ENCODE data around the gene GPC3. TPM values are rescaled to one million over a fixed set of nuclear protein-coding genes. Genes with fewer than 3 reads are reported as not detected.

GPC3 gene
- total RNA-seq, 2 donors from 2014 or later: 1.9 to 2.0 TPM

- no peak for TF ChIP-seq CTCF (IDR thresholded peaks at IDR 0.05)
- H3K36me3 ChIP-seq: no peaks in the 10 kb centered on the region
- no peak overlapping the region for H3K27ac ChIP-seq
- intact Hi-C loops (cut with DNase I): loop anchor here (10.0 kb wide), 1 partner anchor 129 kb away; no protein-coding TSS in a partner anchor
- DNase-seq: no peak
- H3K4me3 ChIP-seq: no peak overlapping the region
- no peaks in the 10 kb centered on the region for H3K9me3 ChIP-seq
- no peaks in the 10 kb centered on the region for H3K27me3 ChIP-seq
- no peaks in the 10 kb centered on the region for H3K4me1 ChIP-seq
- no peak overlapping the region for H3K9ac ChIP-seq (ENCODE audit: low read depth in 2 of 2, low read length in 2 of 2)
These were observed 189.1 kb downstream of the GPC3 start for GRCh38 chrX:133796282-133796681.

- H3K27ac ChIP-seq: no peak overlapping the region
- TF ChIP-seq CTCF (IDR thresholded peaks at IDR 0.05): no peak
- H3K27me3 ChIP-seq: no peaks in the 10 kb centered on the region
- no peak overlapping the region for H3K4me3 ChIP-seq
- H3K36me3 ChIP-seq: no peaks in the 10 kb centered on the region
- no peaks in the 10 kb centered on the region for H3K4me1 ChIP-seq
- intact Hi-C loops (cut with DNase I): loop anchor here (5.0 to 10.0 kb wide), 2 partner anchors 43 to 131 kb away; no protein-coding TSS in a partner anchor
- H3K9ac ChIP-seq (ENCODE audit: low read depth in 2 of 2, low read length in 2 of 2): no peak overlapping the region
- DNase-seq: no peak
- H3K9me3 ChIP-seq: no peaks in the 10 kb centered on the region
These were observed 191.3 kb downstream of the GPC3 start for GRCh38 chrX:133794126-133794525.

GRCh38 chrX:133793626-133794025 lies 191.8 kb downstream of the GPC3 start:
- H3K36me3 ChIP-seq: no peaks in the 10 kb centered on the region
- H3K4me1 ChIP-seq: no peaks in the 10 kb centered on the region
- no peaks in the 10 kb centered on the region for H3K27me3 ChIP-seq
- H3K9me3 ChIP-seq: no peaks in the 10 kb centered on the region
- DNase-seq: no peak
- no peak overlapping the region for H3K9ac ChIP-seq (ENCODE audit: low read depth in 2 of 2, low read length in 2 of 2)
- no peak for TF ChIP-seq CTCF (IDR thresholded peaks at IDR 0.05)
- no peak overlapping the region for H3K4me3 ChIP-seq
- no peak overlapping the region for H3K27ac ChIP-seq
- intact Hi-C loops (cut with DNase I): loop anchor here (5.0 to 10.0 kb wide), 2 partner anchors 44 to 131 kb away; no protein-coding TSS in a partner anchor

GRCh38 chrX:133792198-133792953 lies 193.0 kb downstream of the GPC3 start:
- Histone ChIP-seq H3K27me3 (no peaks in the 10 kb centered on the region), H3K4me1 (no peaks in the 10 kb centered on the region), H3K9me3 (no peaks in the 10 kb centered on the region), H3K4me3 (no peak overlapping the region), H3K9ac (ENCODE audit: low read depth in 2 of 2, low read length in 2 of 2) (no peak overlapping the region), H3K27ac (no peak overlapping the region), H3K36me3 (no peaks in the 10 kb centered on the region)
- peak; percentile 94 for TF ChIP-seq CTCF (IDR thresholded peaks at IDR 0.05)
- intact Hi-C loops (cut with DNase I): loop anchor here (5.0 to 10.0 kb wide), 2 partner anchors 45 to 132 kb away; no protein-coding TSS in a partner anchor
- DNase-seq: peak; percentile 73

- H3K4me3 ChIP-seq: no peak overlapping the region
- H3K4me1 ChIP-seq: no peaks in the 10 kb centered on the region
- no peak overlapping the region for H3K27ac ChIP-seq
- no peak for TF ChIP-seq CTCF (IDR thresholded peaks at IDR 0.05)
- no peak for DNase-seq
- no peak overlapping the region for H3K9ac ChIP-seq (ENCODE audit: low read depth in 2 of 2, low read length in 2 of 2)
- no peaks in the 10 kb centered on the region for H3K36me3 ChIP-seq
- no peaks in the 10 kb centered on the region for H3K9me3 ChIP-seq
- intact Hi-C loops (cut with DNase I): loop anchor here (5.0 to 10.0 kb wide), 2 partner anchors 47 to 135 kb away; no protein-coding TSS in a partner anchor
- no peaks in the 10 kb centered on the region for H3K27me3 ChIP-seq
These were observed 195.6 kb downstream of the GPC3 start for GRCh38 chrX:133789829-133790228.
